Smooth muscle cell (in vitro differentiated cells): ENCODE data around the gene THEM4. TPM values are rescaled to one million over a fixed set of nuclear protein-coding genes. Genes with fewer than 3 reads are reported as not detected.

Experiments
- DNase-seq: peaks from one replicate; lab custom pipeline; 2025; ENCODE audit not compliant: unreplicated experiment; lab: John Stamatoyannopoulos, UW
- H2AFZ ChIP-seq: fragments of 200-600 bp; sonication (generic); 2 replicates; pipeline ENCODE4 v1.6.0; 2016; ENCODE audit warnings: antibody characterized with exemption, low read depth, mild to moderate bottlenecking
- H3F3A ChIP-seq: fragments of 200-600 bp; sonication (generic); 2 replicates; pipeline ENCODE4 v1.6.0; 2017; ENCODE audit warnings: antibody characterized with exemption, low read depth
- H3K27ac ChIP-seq: fragments of 200-600 bp; sonication (generic); 2 replicates; pipeline ENCODE4 v1.5.1; 2016; ENCODE audit warnings: low read depth, mild to moderate bottlenecking
- H3K27me3 ChIP-seq: fragments of 200-600 bp; sonication (generic); 2 replicates; pipeline ENCODE4 v1.6.1; 2016; ENCODE audit warnings: low read depth, mild to moderate bottlenecking
- H3K36me3 ChIP-seq: fragments of 200-600 bp; sonication (generic); 2 replicates; pipeline ENCODE4 v1.5.1; 2016; ENCODE audit warnings: low read depth
- H3K4me1 ChIP-seq: fragments of 200-600 bp; sonication (generic); 2 replicates; pipeline ENCODE4 v1.5.1; 2016; ENCODE audit warnings: low read depth
- H3K4me2 ChIP-seq: fragments of 200-600 bp; sonication (generic); 2 replicates; pipeline ENCODE4 v1.6.0; 2016; ENCODE audit warnings: mild to moderate bottlenecking
- H3K4me3 ChIP-seq: fragments of 200-600 bp; sonication (generic); 2 replicates; pipeline ENCODE4 v1.5.1; 2016; ENCODE audit warnings: mild to moderate bottlenecking
- H3K79me2 ChIP-seq: fragments of 200-600 bp; sonication (generic); 2 replicates; pipeline ENCODE4 v1.6.0; 2016; ENCODE audit warnings: low read depth, mild to moderate bottlenecking
- H3K9ac ChIP-seq: fragments of 200-600 bp; sonication (generic); 2 replicates; pipeline ENCODE4 v1.6.0; 2016; ENCODE audit warnings: low read depth
- H3K9me3 ChIP-seq: fragments of 200-600 bp; sonication (generic); replicated peaks from 2 replicates; pipeline ENCODE4 v1.5.1; 2016; ENCODE audit warnings: low read depth
- H4K20me1 ChIP-seq: fragments of 200-600 bp; sonication (generic); 2 replicates; pipeline ENCODE4 v1.6.0; 2016; ENCODE audit warnings: low read depth
- WGBS: methylation state at CpG from one replicate; pipeline ENCODE4 v1.1.7; 2016; ENCODE audit warnings: low lambda C conversion rate; 5-methylcytosine and 5-hydroxymethylcytosine counted together
- polyA plus RNA-seq: library from polyadenylated mRNA; unstranded; fragments of >200 nt; fragmentation: Nextera tagmentation; extraction: Ambion mirVana; gene quantifications from 2 replicates; pipeline ENCODE4 v1.2.1, GENCODE V29; 2016
- total RNA-seq: library from RNA; depleted of rRNA; stranded (reverse); fragments of >200 nt; gene quantifications from 2 replicates; pipeline ENCODE4 v1.2.3, GENCODE V29; 2014
- TF ChIP-seq, protein P1 (sequence below): fragments of 200-600 bp; sonication (generic); IDR thresholded peaks from 2 replicates; pipeline ENCODE4 v1.5.1; 2017; ENCODE audit warnings: borderline replicate concordance, mild to moderate bottlenecking, antibody characterized with exemption; ENCODE audit not compliant: insufficient read depth, poor library complexity, severe bottlenecking

THEM4 gene
- total and polyA plus RNA-seq, 2 experiments from 2014 or later: 14.4 to 15.9 TPM

GRCh38 chr1:151837884-151838221 lies 71.5 kb downstream of the THEM4 start:
- peak overlapping the region; percentile 41 for H3K4me3 ChIP-seq
- H4K20me1 ChIP-seq: no peaks in the 10 kb centered on the region
- no peak for DNase-seq
- no peaks in the 10 kb centered on the region for H3K36me3 ChIP-seq
- peaks cover 29% of the 10 kb centered on the region for H3K27me3 ChIP-seq
- TF ChIP-seq, protein P1, sequence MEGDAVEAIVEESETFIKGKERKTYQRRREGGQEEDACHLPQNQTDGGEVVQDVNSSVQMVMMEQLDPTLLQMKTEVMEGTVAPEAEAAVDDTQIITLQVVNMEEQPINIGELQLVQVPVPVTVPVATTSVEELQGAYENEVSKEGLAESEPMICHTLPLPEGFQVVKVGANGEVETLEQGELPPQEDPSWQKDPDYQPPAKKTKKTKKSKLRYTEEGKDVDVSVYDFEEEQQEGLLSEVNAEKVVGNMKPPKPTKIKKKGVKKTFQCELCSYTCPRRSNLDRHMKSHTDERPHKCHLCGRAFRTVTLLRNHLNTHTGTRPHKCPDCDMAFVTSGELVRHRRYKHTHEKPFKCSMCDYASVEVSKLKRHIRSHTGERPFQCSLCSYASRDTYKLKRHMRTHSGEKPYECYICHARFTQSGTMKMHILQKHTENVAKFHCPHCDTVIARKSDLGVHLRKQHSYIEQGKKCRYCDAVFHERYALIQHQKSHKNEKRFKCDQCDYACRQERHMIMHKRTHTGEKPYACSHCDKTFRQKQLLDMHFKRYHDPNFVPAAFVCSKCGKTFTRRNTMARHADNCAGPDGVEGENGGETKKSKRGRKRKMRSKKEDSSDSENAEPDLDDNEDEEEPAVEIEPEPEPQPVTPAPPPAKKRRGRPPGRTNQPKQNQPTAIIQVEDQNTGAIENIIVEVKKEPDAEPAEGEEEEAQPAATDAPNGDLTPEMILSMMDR: no peak
- no peaks in the 10 kb centered on the region for H3K9me3 ChIP-seq
- no peak overlapping the region for H3K9ac ChIP-seq
- no peaks in the 10 kb centered on the region for H3K79me2 ChIP-seq
- no peak overlapping the region for H2AFZ ChIP-seq
- H3K4me2 ChIP-seq: peak overlapping the region; percentile 92
- peaks cover 5% of the 10 kb centered on the region for H3F3A ChIP-seq
- 8% methylated on average over 21 of the region's 26 CpGs for WGBS
- peaks cover 3% of the 10 kb centered on the region for H3K4me1 ChIP-seq
- H3K27ac ChIP-seq: no peak overlapping the region

- Histone ChIP-seq H3K4me3 (no peak overlapping the region), H3K4me2 (no peak overlapping the region), H2AFZ (no peak overlapping the region), H3K27me3 (peaks cover 29% of the 10 kb centered on the region), H3F3A (peaks cover 5% of the 10 kb centered on the region), H3K9me3 (no peaks in the 10 kb centered on the region), H3K79me2 (no peaks in the 10 kb centered on the region), H4K20me1 (no peaks in the 10 kb centered on the region), H3K4me1 (peaks cover 3% of the 10 kb centered on the region), H3K9ac (no peak overlapping the region), H3K27ac (no peak overlapping the region), H3K36me3 (no peaks in the 10 kb centered on the region)
- TF ChIP-seq, protein P1: no peak
- DNase-seq: no peak
- 65% methylated on average over 3 of the region's 3 CpGs for WGBS
Measured at GRCh38 chr1:151837197-151837596, 72.1 kb downstream of the THEM4 start.

- peaks cover 5% of the 10 kb centered on the region for H3F3A ChIP-seq
- TF ChIP-seq, protein P1: no peak
- no peak overlapping the region for H3K4me2 ChIP-seq
- H3K36me3 ChIP-seq: no peaks in the 10 kb centered on the region
- no peak overlapping the region for H3K4me3 ChIP-seq
- 93% methylated on average over 7 of the region's 7 CpGs for WGBS
- DNase-seq: no peak
- H3K27me3 ChIP-seq: peaks cover 29% of the 10 kb centered on the region
- H4K20me1 ChIP-seq: no peaks in the 10 kb centered on the region
- H3K9ac ChIP-seq: no peak overlapping the region
- no peaks in the 10 kb centered on the region for H3K79me2 ChIP-seq
- no peak overlapping the region for H2AFZ ChIP-seq
- no peak overlapping the region for H3K27ac ChIP-seq
- H3K9me3 ChIP-seq: no peaks in the 10 kb centered on the region
- H3K4me1 ChIP-seq: peaks cover 3% of the 10 kb centered on the region
Measured at GRCh38 chr1:151835596-151835995, 73.7 kb downstream of the THEM4 start.

- Histone ChIP-seq H3K79me2 (no peaks in the 10 kb centered on the region), H3K36me3 (no peaks in the 10 kb centered on the region), H3K4me1 (peaks cover under 1% of the 10 kb centered on the region), H3K27ac (no peak overlapping the region), H2AFZ (no peak overlapping the region), H3K4me3 (no peak overlapping the region), H3F3A (peaks cover 5% of the 10 kb centered on the region), H3K9me3 (no peaks in the 10 kb centered on the region), H3K9ac (no peak overlapping the region), H4K20me1 (no peaks in the 10 kb centered on the region), H3K27me3 (peaks cover 25% of the 10 kb centered on the region), H3K4me2 (no peak overlapping the region)
- no peak for DNase-seq
- TF ChIP-seq, protein P1: no peak
- 73% methylated on average over 3 of the region's 3 CpGs for WGBS
Measured at GRCh38 chr1:151834239-151834638, 75.1 kb downstream of the THEM4 start.
